Measurements from ENCODE around the gene OTOG.
"Not testable (repeated sequence)": the region's sequence is repeated elsewhere in the genome, so short reads cannot be mapped to it uniquely, and the experiment has no call there.

GRCh38 chr11:17622711-17623110 is 75.7 kb downstream of the OTOG start:
- TF ChIP-seq TRIM28 (IDR thresholded peaks at IDR 0.05; ENCODE audit: borderline replicate concordance, low read length); ZNF623 (tag by site-specific recombination; IDR thresholded peaks at IDR 0.05); KLF17 (tag by site-specific recombination; IDR thresholded peaks at IDR 0.05); ZNF768 (tag by site-specific recombination; IDR thresholded peaks at IDR 0.05); ZNF302 (tag by site-specific recombination; IDR thresholded peaks at IDR 0.05; ENCODE audit: low read depth); ZNF184 (tag by site-specific recombination; IDR thresholded peaks at IDR 0.05); ATF2 (tag by site-specific recombination; IDR thresholded peaks at IDR 0.05; ENCODE audit: low read depth); ZNF10 (tag by site-specific recombination; IDR thresholded peaks at IDR 0.05); ZNF704 (tag by site-specific recombination; IDR thresholded peaks at IDR 0.05); PRDM4 (tag by site-specific recombination; IDR thresholded peaks at IDR 0.05): not testable (repeated sequence)

Data from HEK293 (cell line).